H9 (cell line): ENCODE data around the gene TMEM191C. TPM values are rescaled to one million over a fixed set of nuclear protein-coding genes. Genes with fewer than 3 reads are reported as not detected.
"Not testable (repeated sequence)": the region's sequence is repeated elsewhere in the genome, so short reads cannot be mapped to it uniquely, and the experiment has no call there.

Experiments used
- DNase-seq: peaks from one replicate; pipeline ENCODE4 v3.0.0-alpha.2; 2017
- H2AFZ ChIP-seq: one replicate; pipeline ENCODE4 v1.6.1; 2013; ENCODE audit warnings: mild to moderate bottlenecking, low read length, control low read depth, moderate library complexity
- H2AK5ac ChIP-seq: 2 replicates; pipeline ENCODE4 v1.6.1; 2013; ENCODE audit warnings: low read length, control low read depth, mixed read lengths; ENCODE audit not compliant: insufficient read length
- H2BK120ac ChIP-seq: one replicate; pipeline ENCODE4 v1.6.1; 2013; ENCODE audit warnings: low read depth, mild to moderate bottlenecking, low read length, control low read depth, inconsistent platforms; ENCODE audit not compliant: poor library complexity, severe bottlenecking
- H2BK12ac ChIP-seq: 2 replicates; pipeline ENCODE4 v1.6.1; 2013; ENCODE audit warnings: low read length, control low read depth, mixed read lengths, low read depth; ENCODE audit not compliant: insufficient read length
- H2BK15ac ChIP-seq: 2 replicates; pipeline ENCODE4 v1.6.1; 2013; ENCODE audit warnings: low read depth, low read length, control low read depth
- H2BK20ac ChIP-seq: one replicate; pipeline ENCODE4 v1.6.1; 2013; ENCODE audit warnings: low read depth, mild to moderate bottlenecking, low read length, control low read depth, inconsistent platforms; ENCODE audit not compliant: poor library complexity, severe bottlenecking
- H2BK5ac ChIP-seq: 2 replicates; pipeline ENCODE4 v1.6.1; 2013; ENCODE audit warnings: low read length, control low read depth, mixed read lengths; ENCODE audit not compliant: insufficient read length
- H3K14ac ChIP-seq: 2 replicates; pipeline ENCODE4 v1.6.1; 2013; ENCODE audit warnings: low read length, control low read depth; ENCODE audit not compliant: insufficient read depth
- H3K18ac ChIP-seq: 2 replicates; pipeline ENCODE4 v1.6.1; 2013; ENCODE audit warnings: low read depth, mild to moderate bottlenecking, mixed read lengths, low read length, control low read depth; ENCODE audit not compliant: insufficient read length
- H3K23ac ChIP-seq: 2 replicates; pipeline ENCODE4 v1.6.1; 2013; ENCODE audit warnings: low read length, control low read depth, mixed read lengths, low read depth; ENCODE audit not compliant: insufficient read length
- H3K23me2 ChIP-seq: 2 replicates; pipeline ENCODE4 v1.6.1; 2013; ENCODE audit warnings: low read depth, mild to moderate bottlenecking, mixed read lengths, low read length, control low read depth; ENCODE audit not compliant: insufficient read length, poor library complexity, severe bottlenecking
- H3K27ac ChIP-seq: 2 replicates; pipeline ENCODE4 v1.5.1; 2013; ENCODE audit warnings: low read length, control low read depth, mixed read lengths, low read depth; ENCODE audit not compliant: insufficient read length
- H3K27me3 ChIP-seq: 2 replicates; pipeline ENCODE4 v1.6.1; 2013; ENCODE audit warnings: low read length, control low read depth, inconsistent platforms; ENCODE audit not compliant: insufficient read depth
- H3K4ac ChIP-seq: 2 replicates; pipeline ENCODE4 v1.6.1; 2013; ENCODE audit warnings: low read depth, mild to moderate bottlenecking, control low read depth, inconsistent platforms, low read length, moderate library complexity
- H3K4me1 ChIP-seq: 2 replicates; pipeline ENCODE4 v1.6.1; 2013; ENCODE audit warnings: low read length, control low read depth, inconsistent platforms; ENCODE audit not compliant: insufficient read depth
- H3K4me2 ChIP-seq: 2 replicates; pipeline ENCODE4 v1.6.1; 2013; ENCODE audit warnings: low read length, control low read depth, mixed read lengths; ENCODE audit not compliant: insufficient read length, insufficient read depth
- H3K56ac ChIP-seq: 2 replicates; pipeline ENCODE4 v1.6.1; 2013; ENCODE audit warnings: low read depth, mild to moderate bottlenecking, mixed read lengths, low read length, control low read depth; ENCODE audit not compliant: insufficient read length
- H3K79me1 ChIP-seq: 2 replicates; pipeline ENCODE4 v1.6.1; 2013; ENCODE audit warnings: low read depth, mild to moderate bottlenecking, moderate library complexity, low read length, control low read depth, inconsistent platforms; ENCODE audit not compliant: insufficient read depth, poor library complexity, severe bottlenecking
- H3K79me2 ChIP-seq: 2 replicates; pipeline ENCODE4 v1.6.1; 2013; ENCODE audit warnings: low read length, control low read depth, inconsistent platforms; ENCODE audit not compliant: insufficient read depth
- H3K9ac ChIP-seq: 2 replicates; pipeline ENCODE4 v1.6.1; 2013; ENCODE audit warnings: low read length, control low read depth, mixed read lengths; ENCODE audit not compliant: insufficient read length; ENCODE audit errors: extremely low read depth
- H3K9me3 ChIP-seq: one replicate; pipeline ENCODE4 v1.6.1; 2013; ENCODE audit warnings: low read depth, low read length, inconsistent platforms; ENCODE audit not compliant: control insufficient read depth
- H3T11ph ChIP-seq: one replicate; pipeline ENCODE4 v1.6.1; 2013; ENCODE audit warnings: mild to moderate bottlenecking, low read length, control low read depth, inconsistent platforms
- H4K20me1 ChIP-seq: one replicate; pipeline ENCODE4 v1.6.1; 2013; ENCODE audit not compliant: control insufficient read depth, insufficient read length, insufficient read depth
- H4K5ac ChIP-seq: 2 replicates; pipeline ENCODE4 v1.6.1; 2013; ENCODE audit warnings: low read depth, mild to moderate bottlenecking, mixed read lengths, low read length, control low read depth; ENCODE audit not compliant: insufficient read length
- H4K8ac ChIP-seq: replicated peaks from 2 replicates; pipeline ENCODE4 v1.6.1; 2013; ENCODE audit warnings: low read length, control low read depth, mixed read lengths, low read depth; ENCODE audit not compliant: insufficient read length
- H4K91ac ChIP-seq: 2 replicates; pipeline ENCODE4 v1.6.1; 2013; ENCODE audit warnings: low read depth, mild to moderate bottlenecking, moderate library complexity, mixed read lengths, low read length, control low read depth; ENCODE audit not compliant: insufficient read length
- H3K27ac Mint-ChIP-seq, 3 experiments: 2 replicates in 2 of 3; 3 replicates in 1 of 3; pipeline ENCODE4 v1.8.0; 2020 to 2021; ENCODE audit warnings: mixed read lengths in 3 of 3, mild to moderate bottlenecking in 1 of 3, moderate library complexity in 1 of 3
- H3K27me3 Mint-ChIP-seq: 2 replicates; pipeline ENCODE4 v1.8.0; 2021; ENCODE audit warnings: low read depth, mild to moderate bottlenecking, moderate library complexity, mixed read lengths
- H3K36me3 Mint-ChIP-seq, 3 experiments: 2 replicates in 2 of 3; 3 replicates in 1 of 3; pipeline ENCODE4 v1.8.0; 2020 to 2021; ENCODE audit warnings: low read depth in 3 of 3, mixed read lengths in 3 of 3; ENCODE audit not compliant: insufficient read depth in 1 of 3
- H3K4me1 Mint-ChIP-seq, 2 experiments: 2 replicates each; pipeline ENCODE4 v1.8.0; 2020; ENCODE audit warnings: mixed read lengths in 2 of 2
- H3K4me3 Mint-ChIP-seq, 2 experiments: 2 replicates in 1 of 2; 3 replicates in 1 of 2; pipeline ENCODE4 v1.8.0; 2020 to 2021; ENCODE audit warnings: mild to moderate bottlenecking in 2 of 2, mixed read lengths in 2 of 2, moderate library complexity in 1 of 2
- H3K9me3 Mint-ChIP-seq, 2 experiments: 2 replicates in 1 of 2; 3 replicates in 1 of 2; pipeline ENCODE4 v1.8.0; 2020; ENCODE audit warnings: mild to moderate bottlenecking in 2 of 2, mixed read lengths in 2 of 2, moderate library complexity in 1 of 2
- WGBS: extraction: QIAGEN DNeasy Blood & Tissue Kit; methylation state at CpG from one replicate; pipeline ENCODE4 v1.1.7; 2013; ENCODE audit warnings: missing lambda C conversion rate, low lambda C conversion rate, mixed read lengths; ENCODE audit not compliant: insufficient read length; ENCODE audit errors: extremely low coverage; 5-methylcytosine and 5-hydroxymethylcytosine counted together
- total RNA-seq: library from RNA; stranded (reverse); gene quantifications from 2 replicates; pipeline ENCODE4 v1.2.1, GENCODE V29; 2021

Gene TMEM191C
- total RNA-seq, 1 experiment from 2014 or later: 4.2 TPM

DNA sequence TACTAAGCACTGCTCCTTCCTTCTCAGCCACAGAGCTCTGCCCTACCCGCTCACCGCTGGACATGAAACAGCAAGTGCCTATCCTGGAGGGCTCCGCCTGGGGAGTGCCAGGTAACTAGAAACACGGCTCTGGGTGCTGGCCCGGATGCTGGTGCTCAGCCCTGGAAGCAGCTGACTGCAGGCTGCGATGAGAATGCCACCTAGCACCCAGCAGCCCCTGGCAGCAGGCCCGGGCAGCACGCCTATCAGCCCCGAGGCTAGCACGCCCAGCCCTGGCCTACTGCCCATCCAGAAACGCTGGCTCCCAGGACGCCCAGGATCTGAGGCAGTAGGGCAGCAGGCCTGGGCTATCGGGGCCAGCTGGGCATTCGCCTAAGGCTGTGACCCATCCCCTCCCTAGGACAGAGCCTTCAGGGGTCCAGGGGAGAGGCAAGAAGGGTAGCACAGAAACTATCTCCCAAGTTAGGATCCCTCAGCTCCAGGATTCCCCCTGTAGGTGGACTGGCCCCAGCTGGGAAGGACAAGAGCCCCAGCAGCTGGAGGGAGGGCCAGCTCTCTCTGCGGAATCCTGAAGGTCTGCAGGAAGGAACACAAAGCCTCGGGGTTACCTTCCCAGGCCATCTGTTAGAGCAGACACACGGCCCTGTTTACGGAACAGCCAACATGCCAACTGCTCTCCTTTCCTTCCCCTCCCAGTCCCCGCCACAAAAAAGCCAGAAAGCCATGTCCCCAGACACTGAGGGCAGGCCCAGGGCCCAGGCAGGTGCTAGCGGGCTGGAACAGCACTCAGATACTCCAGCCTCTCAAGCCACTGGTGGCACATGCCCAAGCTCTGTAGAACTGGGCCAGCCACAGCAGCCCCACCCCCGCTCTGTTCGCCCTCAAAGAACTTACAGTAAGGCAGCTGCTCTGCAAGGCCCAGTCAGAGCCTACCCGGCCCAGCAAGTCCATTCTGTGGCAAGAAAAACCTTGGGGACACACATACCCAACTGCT, 26.9 kb downstream of the TMEM191C start:
- not testable (repeated sequence) for H3K23ac ChIP-seq, H3K79me1 ChIP-seq, H3K56ac ChIP-seq, H3K79me2 ChIP-seq, H3K27me3 ChIP-seq, H3K27ac ChIP-seq, H3K14ac ChIP-seq, H2AK5ac ChIP-seq, H3K4me2 ChIP-seq, H3K9ac ChIP-seq, H4K20me1 ChIP-seq, H3T11ph ChIP-seq, H2BK5ac ChIP-seq, H3K9me3 Mint-ChIP-seq, H3K18ac ChIP-seq, H2AFZ ChIP-seq, H3K4me1 Mint-ChIP-seq, H3K27me3 Mint-ChIP-seq, H4K8ac ChIP-seq, H3K9me3 ChIP-seq, H4K91ac ChIP-seq, H2BK20ac ChIP-seq, H2BK12ac ChIP-seq, H3K23me2 ChIP-seq, H3K4me3 Mint-ChIP-seq, H3K36me3 Mint-ChIP-seq, H4K5ac ChIP-seq, H3K4me1 ChIP-seq, DNase-seq, H2BK15ac ChIP-seq, H2BK120ac ChIP-seq, H3K4ac ChIP-seq, H3K27ac Mint-ChIP-seq
- no CpG with 5 or more reads among the region's 23 CpGs for WGBS

- not testable (repeated sequence) for H3K27me3 ChIP-seq, H3K4me1 ChIP-seq, H3K23ac ChIP-seq, H3K9me3 ChIP-seq, H3K4ac ChIP-seq, H2BK120ac ChIP-seq, H3K56ac ChIP-seq, H3T11ph ChIP-seq, H3K9ac ChIP-seq, H2BK5ac ChIP-seq, H4K91ac ChIP-seq, H2AFZ ChIP-seq, H3K14ac ChIP-seq, H3K79me1 ChIP-seq, H3K23me2 ChIP-seq, H3K79me2 ChIP-seq, H4K8ac ChIP-seq, H2BK12ac ChIP-seq, H2AK5ac ChIP-seq, H2BK15ac ChIP-seq, H3K36me3 Mint-ChIP-seq, H3K4me3 Mint-ChIP-seq, H3K4me2 ChIP-seq, H2BK20ac ChIP-seq, H3K27me3 Mint-ChIP-seq, H3K4me1 Mint-ChIP-seq, DNase-seq, H3K27ac ChIP-seq, H3K27ac Mint-ChIP-seq, H4K20me1 ChIP-seq, H3K9me3 Mint-ChIP-seq, H3K18ac ChIP-seq, H4K5ac ChIP-seq
- WGBS: no CpG with 5 or more reads among the region's 4 CpGs
Measured at GRCh38 chr22:21497984-21498383, 30.8 kb downstream of the TMEM191C start.
